HG03064 (cell line): Measurements from ENCODE around the gene FTSJ1.
A peak's percentile ranks its signal among the peaks of the same experiment; 100 is the strongest.
"Not testable (repeated sequence)": the region's sequence is repeated elsewhere in the genome, so short reads cannot be mapped to it uniquely, and the experiment has no call there.

Experiments
- ATAC-seq: cut with Tn5 transposase; IDR thresholded peaks from one replicate; pipeline ENCODE4 v1.9.1; 2021; ENCODE audit warnings: low read depth; ENCODE audit not compliant: unreplicated experiment

The FTSJ1 gene, protein sequence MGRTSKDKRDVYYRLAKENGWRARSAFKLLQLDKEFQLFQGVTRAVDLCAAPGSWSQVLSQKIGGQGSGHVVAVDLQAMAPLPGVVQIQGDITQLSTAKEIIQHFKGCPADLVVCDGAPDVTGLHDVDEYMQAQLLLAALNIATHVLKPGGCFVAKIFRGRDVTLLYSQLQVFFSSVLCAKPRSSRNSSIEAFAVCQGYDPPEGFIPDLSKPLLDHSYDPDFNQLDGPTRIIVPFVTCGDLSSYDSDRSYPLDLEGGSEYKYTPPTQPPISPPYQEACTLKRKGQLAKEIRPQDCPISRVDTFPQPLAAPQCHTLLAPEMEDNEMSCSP

DNA sequence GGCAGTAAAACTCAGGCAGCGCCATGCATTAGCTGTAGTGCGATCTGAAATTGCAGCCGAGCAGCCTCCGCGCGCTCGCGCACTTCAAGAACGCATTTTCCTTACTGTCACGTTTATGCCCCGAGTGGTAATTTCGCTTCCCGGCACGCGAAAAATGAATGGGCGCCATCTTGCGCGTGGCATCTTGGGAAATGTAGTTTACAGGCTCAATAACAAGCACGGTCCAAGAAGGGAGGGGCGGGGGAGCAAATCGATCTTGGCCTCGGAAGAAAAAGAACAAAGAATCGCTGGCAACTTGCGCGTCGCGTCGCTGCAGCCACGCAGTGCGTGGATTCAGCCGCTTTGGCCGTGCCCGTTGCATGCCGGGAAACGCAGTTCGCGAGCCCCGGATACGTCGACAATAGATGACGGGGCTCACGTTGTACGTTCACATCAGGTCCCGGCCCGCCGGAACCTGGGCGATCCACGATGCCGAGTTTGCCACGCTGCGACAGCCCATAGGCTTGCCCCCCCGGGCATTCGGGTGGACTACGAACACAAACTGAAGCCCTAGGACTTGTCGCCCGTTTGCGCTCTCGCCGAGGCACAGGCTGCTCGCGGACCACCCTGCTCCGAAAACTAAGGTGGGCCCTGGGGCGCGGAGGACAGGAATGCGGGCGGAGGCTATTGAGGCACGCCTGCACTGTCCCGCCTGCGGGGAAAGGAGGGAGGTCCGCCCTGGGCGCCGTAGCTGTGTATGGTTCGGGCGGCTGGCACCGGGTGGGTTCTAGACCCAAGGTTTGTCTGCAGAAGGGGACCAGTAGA, at the start of gene FTSJ1:
Gene FTSJ1, plus strand, starts transcription at position 426 of the 804 bp plus-strand sequence. CDS start 1,849 bp downstream, outside the sequence.
- peak; percentile 70 for ATAC-seq

DNA sequence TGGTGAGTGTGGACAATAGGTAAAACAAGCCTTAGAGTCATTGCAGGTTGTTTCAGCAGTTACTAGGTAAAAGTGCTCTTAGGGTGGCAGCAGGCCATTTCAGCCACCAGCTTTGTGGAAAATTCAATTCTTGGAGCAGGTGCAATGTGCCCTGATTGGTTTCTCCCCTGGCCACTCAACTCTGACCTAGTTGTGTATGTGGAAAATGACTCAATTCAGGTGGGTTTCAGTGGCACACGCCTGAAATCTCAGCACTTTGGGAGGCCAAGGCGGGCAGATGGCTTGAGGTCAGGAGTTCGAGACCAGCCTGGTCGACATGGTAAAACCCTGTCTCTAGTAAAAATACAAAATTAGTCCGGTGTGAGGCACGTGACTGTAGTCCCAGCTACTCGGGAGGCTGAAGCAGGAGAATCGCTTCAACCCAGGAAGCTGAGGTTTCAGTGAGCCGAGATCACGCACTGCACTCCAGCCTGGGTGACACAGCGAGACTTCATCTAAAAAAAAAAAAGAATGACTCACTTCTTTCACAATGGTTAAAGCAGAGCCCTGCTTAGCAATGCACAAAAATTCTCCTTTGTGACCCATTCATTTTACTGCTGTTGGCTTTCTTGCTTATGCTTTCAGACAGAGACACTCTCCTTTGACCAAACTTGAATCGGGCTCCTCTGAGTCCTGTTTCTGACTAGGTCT, 48.8 kb upstream of the FTSJ1 start:
- not testable (repeated sequence) for ATAC-seq

DNA sequence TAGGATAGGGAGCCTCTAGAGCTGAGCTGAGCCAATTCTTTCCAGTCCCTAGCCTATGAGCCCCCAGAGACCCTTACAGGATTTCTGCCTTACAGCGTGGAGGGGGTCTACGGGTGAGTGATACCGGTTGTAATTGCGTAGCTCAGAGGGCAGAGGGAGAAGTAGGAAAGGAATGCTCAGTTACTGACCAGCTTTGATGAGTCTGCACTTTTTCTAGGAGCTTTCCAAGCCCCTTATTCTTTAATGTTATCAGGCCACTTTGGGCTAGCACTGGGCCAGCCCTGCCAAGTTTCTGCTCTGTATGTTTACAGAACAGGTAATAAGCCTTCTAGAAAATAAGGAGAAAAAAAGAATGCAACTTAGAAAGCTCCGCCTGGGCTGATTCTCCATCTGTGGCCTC, 46.4 kb upstream of the FTSJ1 start:
- not testable (repeated sequence) for ATAC-seq

DNA sequence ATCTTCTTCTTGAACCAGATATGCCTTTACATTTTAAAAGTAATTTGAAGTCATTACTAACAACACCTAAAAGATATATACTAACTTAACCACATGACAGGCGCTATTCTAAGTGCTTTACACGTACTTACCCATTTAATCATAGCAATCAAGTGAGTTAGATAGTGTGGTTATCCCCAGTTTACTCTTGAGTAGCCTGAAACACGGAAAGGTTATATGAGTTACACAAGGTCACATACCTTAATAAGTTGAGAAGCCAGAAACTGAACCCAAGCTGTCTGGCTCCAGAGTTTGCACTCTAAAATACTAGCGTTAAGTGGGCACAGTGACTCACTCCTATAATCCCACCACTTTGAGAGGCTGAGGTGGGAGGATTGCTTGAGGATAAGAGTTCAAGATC, 45.8 kb upstream of the FTSJ1 start:
- not testable (repeated sequence) for ATAC-seq

DNA sequence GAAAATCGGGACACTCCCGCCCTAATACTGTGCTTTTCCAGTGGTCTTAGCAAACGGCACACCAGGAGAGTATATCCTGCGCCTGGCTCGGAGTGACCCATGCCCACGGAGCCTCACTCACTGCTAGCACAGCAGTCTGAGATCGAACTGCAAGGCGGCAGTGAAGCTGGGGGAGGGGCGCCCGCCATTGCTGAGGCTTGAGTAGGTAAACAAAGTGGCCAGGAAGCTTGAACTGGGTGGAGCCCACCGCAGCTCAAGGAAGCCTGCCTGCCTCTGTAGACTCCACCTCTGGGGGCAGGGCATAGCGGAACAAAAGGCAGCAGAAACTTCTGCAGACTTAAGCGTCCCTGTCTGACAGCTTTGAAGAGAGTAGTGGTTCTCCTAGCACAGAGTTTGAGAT, 42.3 kb upstream of the FTSJ1 start:
- not testable (repeated sequence) for ATAC-seq

DNA sequence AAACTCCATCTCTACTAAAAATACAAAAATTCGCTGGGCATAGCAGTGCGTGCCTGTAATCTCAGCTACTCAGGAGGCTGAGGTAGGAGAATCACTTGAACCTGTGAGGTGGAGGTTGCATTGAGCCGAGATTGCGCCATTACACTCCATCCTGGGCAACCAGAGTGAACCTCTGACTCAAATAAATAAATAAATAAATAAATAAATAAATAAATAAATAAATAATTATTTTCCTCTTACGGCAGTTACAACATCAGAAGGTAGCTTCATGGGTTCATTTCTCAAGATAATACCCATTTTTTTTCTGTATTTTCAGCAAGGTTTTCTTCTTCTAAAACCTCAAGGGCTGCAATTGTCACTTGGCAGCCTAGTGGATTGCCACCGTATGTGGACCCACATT, 28.8 kb upstream of the FTSJ1 start:
- not testable (repeated sequence) for ATAC-seq

DNA sequence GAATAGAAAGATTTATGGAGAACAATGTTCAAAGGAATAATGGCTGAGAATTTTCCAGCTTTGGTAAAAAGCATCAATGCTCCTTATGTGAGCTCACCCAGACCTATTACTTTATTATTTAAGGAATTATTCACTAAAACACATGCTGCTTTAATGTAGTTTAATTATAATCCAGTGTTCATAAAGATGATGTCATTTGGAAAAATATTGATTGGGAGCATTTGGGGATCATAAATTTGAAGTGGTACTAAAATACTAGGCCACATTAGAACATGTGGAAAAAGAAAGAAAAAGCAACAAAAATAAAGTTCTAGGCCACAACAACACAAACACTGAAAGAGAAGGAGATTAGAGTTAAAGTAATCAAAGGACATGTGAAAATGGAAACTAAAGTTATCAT, 25.9 kb upstream of the FTSJ1 start:
- no peak for ATAC-seq

DNA sequence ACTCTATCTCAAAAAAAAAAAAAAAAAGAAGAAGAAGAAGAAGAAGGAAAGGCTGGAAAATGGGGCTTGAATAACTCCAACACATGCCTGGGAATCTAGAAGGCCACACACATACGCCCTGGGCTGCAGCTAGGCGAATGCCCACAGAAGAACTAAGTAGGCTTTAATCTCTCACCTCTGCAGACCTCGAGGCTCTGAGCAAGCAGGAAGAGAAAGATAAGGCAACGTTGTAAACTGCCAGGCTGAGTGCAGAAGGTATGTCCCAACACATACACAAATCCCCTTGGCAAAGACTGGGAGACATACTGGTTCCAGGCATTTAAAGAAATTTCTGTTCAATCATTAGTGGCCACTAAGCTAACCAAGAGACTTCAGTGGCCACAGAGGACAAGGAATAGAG, 24.3 kb upstream of the FTSJ1 start:
- no peak for ATAC-seq

DNA sequence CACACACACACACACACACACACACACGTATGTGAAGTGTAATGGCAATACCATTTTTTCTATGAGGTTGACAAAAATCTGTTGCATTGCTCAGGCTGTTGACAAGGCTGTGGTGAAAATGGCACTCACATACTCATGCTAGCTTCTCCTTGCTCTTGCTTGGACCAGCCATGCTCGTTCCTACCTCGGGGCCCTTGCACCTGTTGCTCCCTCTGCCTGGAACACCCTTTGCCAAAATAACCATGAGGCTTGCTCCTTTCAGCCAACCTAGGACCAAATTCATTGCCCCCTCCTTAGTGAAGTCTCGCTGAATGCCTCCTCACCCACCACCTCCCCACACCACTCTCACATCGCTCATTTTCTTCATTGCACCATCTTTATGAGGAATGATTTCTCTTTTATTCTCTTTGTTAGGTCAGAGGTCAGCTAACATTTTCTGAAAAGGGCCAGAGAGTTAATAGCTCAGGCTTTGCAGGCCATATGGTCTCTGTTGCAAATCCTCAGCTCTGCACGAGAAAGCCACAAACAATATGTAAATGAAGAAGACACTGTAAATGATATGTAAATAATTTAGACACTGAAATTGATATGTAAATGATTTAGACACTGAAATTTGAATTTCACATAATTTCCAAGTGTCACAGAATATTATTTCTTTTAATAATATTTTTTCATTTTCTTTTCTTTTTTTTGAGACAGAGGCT, 19.2 kb upstream of the FTSJ1 start:
- no peak for ATAC-seq

DNA sequence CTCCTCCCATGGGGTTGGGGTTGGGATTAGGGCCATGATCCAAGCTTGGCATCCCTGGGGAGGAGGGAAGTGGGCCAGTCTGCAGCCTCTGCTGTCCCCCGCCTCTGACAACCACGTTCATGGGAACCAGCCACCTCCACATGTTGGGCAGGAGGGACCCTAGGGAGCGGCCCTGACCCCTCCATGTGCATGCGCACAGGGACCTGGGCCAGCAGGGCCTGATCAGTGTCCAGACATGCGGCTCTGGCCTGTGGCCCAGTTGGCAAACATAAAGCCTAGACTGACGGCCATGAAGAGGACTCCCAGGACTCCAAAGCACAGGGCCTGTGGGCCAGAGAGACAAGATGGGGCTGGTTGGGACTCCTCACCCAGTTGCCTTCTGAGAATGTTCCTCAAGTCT, 17.3 kb upstream of the FTSJ1 start:
- ATAC-seq = no peak

DNA sequence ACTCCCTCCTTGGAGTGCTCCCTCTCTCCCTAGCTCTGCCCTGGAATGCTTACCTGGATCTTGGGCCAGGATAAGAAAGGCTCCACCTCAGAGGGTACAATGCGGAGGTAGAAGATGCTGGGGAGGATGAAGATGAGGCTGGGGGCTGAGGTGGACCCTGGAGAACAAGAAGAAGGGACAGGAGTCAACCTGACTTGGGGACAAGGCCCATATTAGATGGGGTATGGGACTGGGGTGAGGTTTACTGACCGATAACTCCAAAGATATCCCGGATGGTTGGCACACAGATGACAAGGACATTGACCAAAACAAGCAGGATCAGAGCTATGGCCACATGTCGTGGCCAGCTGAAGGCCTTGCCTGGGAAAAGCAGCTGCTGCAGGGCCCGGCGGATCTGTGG, 16.5 kb upstream of the FTSJ1 start:
- no peak for ATAC-seq

DNA sequence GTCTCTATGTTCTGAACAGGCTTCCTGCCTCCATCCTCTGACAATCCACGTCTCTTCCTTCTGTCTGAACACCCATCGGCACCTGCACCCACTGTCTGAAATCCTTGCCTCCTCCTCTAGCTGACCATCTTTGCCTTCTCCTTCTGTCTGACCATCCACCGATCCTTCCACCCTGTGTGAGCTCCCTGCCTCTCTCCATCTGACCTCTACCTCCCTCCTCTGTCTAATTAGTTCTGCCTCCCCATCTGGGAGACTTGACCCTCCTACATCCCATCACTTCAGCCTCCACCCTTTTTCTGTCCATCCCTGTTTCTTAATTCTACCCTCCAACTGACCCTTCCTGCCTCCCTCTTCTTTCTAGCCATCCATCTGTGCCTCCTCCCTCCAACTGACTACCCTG, 16.0 kb upstream of the FTSJ1 start:
- ATAC-seq = no peak

DNA sequence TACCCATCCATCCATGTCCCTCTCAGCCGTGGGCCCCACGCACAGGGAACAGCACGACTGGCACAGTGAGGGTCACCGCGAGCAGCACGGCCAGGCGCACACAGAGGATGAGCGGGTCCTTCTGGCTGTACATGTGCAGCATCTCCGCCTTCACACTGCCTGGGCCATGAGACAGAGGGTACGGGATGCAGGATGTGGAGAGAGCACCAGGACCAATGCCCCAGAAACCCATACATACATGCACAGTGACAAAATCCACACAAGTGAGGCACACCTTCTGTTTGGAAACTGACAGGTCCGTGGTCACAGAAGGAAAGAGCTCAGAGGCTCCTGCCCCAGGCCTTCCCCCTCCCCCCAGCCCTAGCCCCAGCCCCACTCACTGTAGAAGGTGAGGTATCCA, 15.4 kb upstream of the FTSJ1 start:
- ATAC-seq = no peak

DNA sequence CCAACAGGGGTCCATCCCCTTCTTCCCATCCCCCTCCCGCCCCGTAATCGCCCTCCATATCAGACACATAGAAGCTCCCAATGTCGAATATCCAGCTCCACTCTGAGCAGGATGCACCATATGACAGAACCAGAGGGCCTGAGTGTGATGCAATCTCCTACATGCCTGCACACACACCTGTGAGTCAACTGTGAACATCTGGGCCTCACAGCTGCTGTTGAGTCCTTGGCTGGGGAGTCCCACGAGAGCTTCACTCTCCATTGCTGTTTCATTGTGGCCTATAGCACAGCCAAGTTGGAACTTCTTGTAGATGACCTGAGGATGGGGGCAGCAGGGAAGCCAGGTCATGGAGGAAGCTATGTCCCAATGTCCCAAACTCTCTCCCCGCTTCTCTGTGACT, 14.2 kb upstream of the FTSJ1 start:
- ATAC-seq = no peak

DNA sequence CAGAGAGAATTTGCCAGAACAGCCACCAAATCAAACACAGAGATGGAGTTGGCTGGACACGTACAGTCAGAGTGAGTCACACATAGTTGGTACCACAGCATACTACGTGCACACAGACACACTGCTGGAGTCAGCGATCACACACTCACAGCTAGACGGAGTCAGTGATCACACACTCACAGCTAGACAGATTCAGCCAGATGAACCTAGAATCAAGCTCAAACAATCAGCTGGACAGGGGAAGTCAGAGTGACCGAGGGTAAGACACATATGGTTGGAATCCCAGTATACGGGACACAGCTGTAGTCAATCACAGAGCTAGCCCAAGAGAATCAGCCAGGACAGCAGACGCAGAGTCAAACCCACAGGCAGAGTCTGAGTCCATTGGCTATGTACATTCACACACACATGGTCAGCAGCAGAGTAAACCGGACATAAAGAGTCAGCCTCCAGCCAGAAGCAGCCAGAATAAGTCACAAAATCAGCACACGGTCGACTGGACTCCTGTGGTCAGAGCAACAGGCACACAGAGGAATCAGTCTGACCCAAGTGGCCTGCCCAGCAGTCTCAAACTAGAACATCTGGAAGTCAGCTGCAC, 10.6 kb upstream of the FTSJ1 start:
- ATAC-seq = no peak

DNA sequence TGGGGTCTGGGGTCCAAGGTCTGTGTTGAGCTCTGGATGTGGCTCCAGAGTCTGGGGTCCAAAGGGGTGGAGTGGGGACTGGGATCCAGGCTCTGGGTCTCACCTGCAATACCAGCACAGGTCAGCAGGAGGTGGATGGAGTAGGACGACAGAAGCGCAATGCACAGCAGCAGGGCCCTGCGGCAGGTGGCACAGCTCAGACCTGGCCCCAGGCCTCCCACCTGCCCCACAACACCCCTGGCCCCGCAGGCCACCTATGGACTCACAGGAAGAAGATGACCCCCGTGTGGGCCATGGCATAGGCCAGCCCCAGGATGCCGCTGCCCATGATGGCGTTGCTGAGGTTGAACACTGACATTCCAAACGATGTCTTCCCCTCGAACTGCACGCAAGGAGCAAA, 9.3 kb upstream of the FTSJ1 start:
- ATAC-seq = no peak

DNA sequence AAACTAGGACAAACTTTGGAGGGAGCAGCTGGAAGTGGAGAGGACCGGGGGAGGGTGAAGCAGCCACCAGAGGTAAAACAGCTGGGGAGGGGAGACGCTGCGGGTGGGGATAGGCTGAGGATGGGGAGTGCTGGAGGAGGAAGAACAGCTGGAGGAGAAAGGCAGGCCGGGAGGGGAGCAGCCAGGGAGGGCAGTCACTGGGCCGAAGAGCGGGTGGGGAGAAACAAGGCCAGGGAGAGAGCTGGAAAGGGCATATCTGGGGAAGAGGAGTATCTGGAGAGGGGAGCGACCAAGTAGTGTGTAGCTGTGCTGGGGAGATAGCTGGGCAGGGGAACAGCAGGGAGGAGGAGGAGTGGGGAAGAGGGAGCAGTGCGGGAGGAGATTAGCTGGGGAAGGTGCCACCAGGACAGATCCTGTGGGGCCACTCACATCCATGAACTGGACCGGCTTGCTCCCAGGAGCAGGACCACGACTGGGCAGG, 8.7 kb upstream of the FTSJ1 start:
- ATAC-seq = no peak

DNA sequence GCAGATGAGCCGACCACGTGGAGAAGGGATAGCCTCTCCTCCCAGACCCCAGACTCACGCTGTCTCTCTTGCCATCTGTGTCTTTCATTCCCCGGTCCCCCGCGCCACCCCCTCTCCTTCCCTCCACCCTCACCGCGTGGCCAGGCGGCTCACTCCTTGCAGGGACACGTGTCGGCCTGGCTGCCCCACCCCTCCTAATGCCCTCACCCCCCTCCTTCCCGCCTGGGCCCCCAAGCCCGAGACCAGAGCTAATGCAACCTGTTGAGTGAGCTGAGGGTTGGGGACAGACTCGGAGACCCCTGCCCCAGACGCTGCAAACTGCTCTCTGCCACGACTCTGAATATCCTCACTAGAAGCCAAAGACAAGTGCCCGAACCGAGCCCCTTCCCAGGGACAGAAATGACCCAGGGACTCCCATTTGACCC, 7.7 kb upstream of the FTSJ1 start:
- ATAC-seq = no peak

DNA sequence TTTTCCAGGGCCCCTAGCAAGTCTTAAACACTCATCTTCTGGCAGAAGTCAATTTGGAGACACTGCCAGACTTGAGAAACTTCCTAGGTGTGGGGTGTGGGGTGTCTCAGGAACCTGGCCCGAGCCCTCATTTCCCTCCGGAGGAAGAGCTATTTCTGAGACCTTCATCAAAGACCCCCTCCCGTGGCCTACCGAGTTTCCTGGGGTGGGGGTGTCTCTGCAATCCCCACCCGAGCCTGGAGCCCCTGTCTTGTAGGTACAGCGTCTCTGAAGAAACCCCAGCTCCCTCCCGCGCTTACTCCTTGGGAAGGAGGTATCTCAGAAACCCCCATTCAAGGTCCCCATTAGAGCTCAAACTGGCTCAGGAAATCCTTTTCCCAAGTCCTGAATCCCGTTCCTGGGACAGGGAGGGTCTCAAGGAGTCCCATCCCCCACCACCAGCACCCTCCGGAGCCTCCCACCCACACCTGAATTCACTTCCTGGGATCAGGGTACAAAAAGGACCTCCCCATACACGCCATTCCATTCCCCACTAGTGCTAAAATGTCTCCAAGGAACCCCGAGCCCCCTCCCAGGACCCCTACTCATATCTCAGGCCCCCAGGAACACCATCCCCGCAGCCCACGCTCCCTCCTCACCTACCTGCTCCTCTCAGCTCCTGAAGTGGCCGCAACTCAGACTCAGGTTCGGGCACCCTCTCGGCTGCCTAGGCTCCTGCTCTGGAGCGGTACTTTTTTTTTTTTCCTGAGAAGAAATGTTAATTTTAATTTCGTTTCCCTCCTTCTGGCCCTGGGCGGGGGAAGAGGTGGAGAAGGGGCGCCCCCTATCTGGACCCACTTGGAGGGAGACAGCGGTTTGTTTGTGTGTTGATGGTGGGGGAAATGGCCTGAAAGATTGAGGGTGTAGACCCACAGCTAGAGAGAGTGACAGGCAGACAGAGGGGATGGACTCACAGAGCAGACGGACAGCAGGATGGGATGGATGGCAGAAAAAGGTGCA, 7.0 kb upstream of the FTSJ1 start:
- no peak for ATAC-seq
